K562 (cell line): ENCODE results near the gene TAF12. TPM values are rescaled to one million over a fixed set of nuclear protein-coding genes. Genes with fewer than 3 reads are reported as not detected.

Source experiments
- JUND ChIP-seq, 2 experiments: IDR thresholded peaks; 2 replicates in 1 of 2; 3 replicates in 1 of 2; pipeline ENCODE4 v1.6.1; 2011; ENCODE audit warnings: borderline replicate concordance in 2 of 2, low read depth in 2 of 2, low read length in 2 of 2, improper control_type of control experiment in 1 of 2, missing biosample characterization in 1 of 2, missing genetic modification characterization in 1 of 2, missing genetic modification reagents in 1 of 2
- NBN ChIP-seq: fragments of 450-650 bp; IDR thresholded peaks from 2 replicates; pipeline ENCODE4 v1.6.1; 2016; ENCODE audit warnings: low read depth, mild to moderate bottlenecking
- NRF1 ChIP-seq, 2 experiments: fragments of 450-650 bp; IDR thresholded peaks in 1 of 2; conservative IDR thresholded peaks in 1 of 2; 2 replicates each; pipeline ENCODE4 v1.6.1; 2014; ENCODE audit warnings: mild to moderate bottlenecking in 2 of 2
- RFX5 ChIP-seq: IDR thresholded peaks from 2 replicates; pipeline ENCODE4 v1.6.1; 2011; ENCODE audit warnings: low read depth, mild to moderate bottlenecking, improper control_type of control experiment, low read length
- RFX7 ChIP-seq: fragments of 250-450 bp; sonication (Bioruptor Pico); IDR thresholded peaks from 2 replicates; pipeline ENCODE4 v1.5.1; 2021; ENCODE audit warnings: mild to moderate bottlenecking
- SIX5 ChIP-seq, 2 experiments: IDR thresholded peaks; 2 replicates each; pipeline ENCODE4 v1.6.1; 2011; ENCODE audit warnings: low read length in 2 of 2, borderline replicate concordance in 1 of 2, low read depth in 1 of 2, mild to moderate bottlenecking in 1 of 2, moderate library complexity in 1 of 2; ENCODE audit not compliant: insufficient read depth in 1 of 2
- SMC3 ChIP-seq: conservative IDR thresholded peaks from 2 replicates; pipeline ENCODE4 v1.6.1; 2011; ENCODE audit warnings: low read depth, low read length, improper control_type of control experiment; ENCODE audit not compliant: insufficient read depth
- TEAD4 ChIP-seq, 2 experiments: sonication (generic) in 1 of 2; formaldehyde crosslinking in 1 of 2; IDR thresholded peaks; 2 replicates each; pipeline versions ENCODE4 v1.6.1 to v1.8.0; 2012 to 2022; ENCODE audit warnings: borderline replicate concordance in 1 of 2, inconsistent platforms in 1 of 2, low read length in 1 of 2, mild to moderate bottlenecking in 1 of 2, missing genetic modification reagents in 1 of 2
- ZFP36 ChIP-seq: fragments of 150-350 bp; IDR thresholded peaks from 2 replicates; pipeline ENCODE4 v1.6.1; 2018; ENCODE audit warnings: low read length, low read depth; ENCODE audit not compliant: partially characterized antibody
- ZNF224 ChIP-seq: sonication (generic); formaldehyde crosslinking; IDR thresholded peaks from 2 replicates; pipeline ENCODE4 v1.8.0; 2022; ENCODE audit warnings: mild to moderate bottlenecking, missing genetic modification reagents
- polyA plus RNA-seq, 8 experiments: library from polyadenylated mRNA; depleted of rRNA in 4 of 8; stranded (reverse) in 5 of 8; unstranded in 3 of 8; fragments of >200 nt; fragmentation: Nextera tagmentation in 2 of 8; fragmentation: Illumina TruSeq in 1 of 8; extraction: Ambion mirVana in 2 of 8; extraction: Trizol in 1 of 8; gene quantifications; 2 replicates each; pipeline versions ENCODE4 v1.2.1 to v1.2.3, GENCODE V29; 2011 to 2014; ENCODE audit warnings: inconsistent platforms in 1 of 8, missing spikeins in 1 of 8
- total RNA-seq, 7 experiments: library from RNA; depleted of rRNA in 6 of 7; stranded (reverse); fragments of >200 nt in 6 of 7; fragmentation: Illumina TruSeq in 2 of 7; extraction: Trizol in 2 of 7; gene quantifications; 2 replicates each; pipeline versions ENCODE4 v1.2.1 to v1.2.3, GENCODE V29; 2011 to 2021; ENCODE audit warnings: low replicate concordance in 1 of 7
- TF ChIP-seq, protein P1 (sequence below), 2 experiments: fragments of 450-650 bp; formaldehyde crosslinking in 1 of 2; IDR thresholded peaks; 2 replicates each; pipeline versions ENCODE4 v1.4.0 to v1.6.1; 2014 to 2020; ENCODE audit warnings: mild to moderate bottlenecking in 2 of 2, borderline replicate concordance in 1 of 2, low read depth in 1 of 2
- TF ChIP-seq, protein P2 (sequence below), 3 experiments: IDR thresholded peaks in 2 of 3; conservative IDR thresholded peaks in 1 of 3; 2 replicates each; pipeline ENCODE4 v1.5.1; 2011 to 2012; ENCODE audit warnings: low read length in 3 of 3, mild to moderate bottlenecking in 3 of 3, control low read depth in 2 of 3, improper control_type of control experiment in 1 of 3, inconsistent platforms in 1 of 3, low read depth in 1 of 3, mixed read lengths in 1 of 3, moderate library complexity in 1 of 3; ENCODE audit not compliant: insufficient read depth in 2 of 3
- TF ChIP-seq, protein P3 (sequence below): fragments of 450-650 bp; conservative IDR thresholded peaks from 2 replicates; pipeline ENCODE4 v1.6.1; 2016; ENCODE audit warnings: missing genetic modification characterization, low read depth, mild to moderate bottlenecking, missing compliant biosample characterization, moderate library complexity

Gene TAF12
- total and polyA plus RNA-seq, 9 of the 15 experiments (the other 6 are each of a cell fraction or from before 2014, with no cell fraction given) = 31.6 to 89.0 (median 50.5) TPM

DNA sequence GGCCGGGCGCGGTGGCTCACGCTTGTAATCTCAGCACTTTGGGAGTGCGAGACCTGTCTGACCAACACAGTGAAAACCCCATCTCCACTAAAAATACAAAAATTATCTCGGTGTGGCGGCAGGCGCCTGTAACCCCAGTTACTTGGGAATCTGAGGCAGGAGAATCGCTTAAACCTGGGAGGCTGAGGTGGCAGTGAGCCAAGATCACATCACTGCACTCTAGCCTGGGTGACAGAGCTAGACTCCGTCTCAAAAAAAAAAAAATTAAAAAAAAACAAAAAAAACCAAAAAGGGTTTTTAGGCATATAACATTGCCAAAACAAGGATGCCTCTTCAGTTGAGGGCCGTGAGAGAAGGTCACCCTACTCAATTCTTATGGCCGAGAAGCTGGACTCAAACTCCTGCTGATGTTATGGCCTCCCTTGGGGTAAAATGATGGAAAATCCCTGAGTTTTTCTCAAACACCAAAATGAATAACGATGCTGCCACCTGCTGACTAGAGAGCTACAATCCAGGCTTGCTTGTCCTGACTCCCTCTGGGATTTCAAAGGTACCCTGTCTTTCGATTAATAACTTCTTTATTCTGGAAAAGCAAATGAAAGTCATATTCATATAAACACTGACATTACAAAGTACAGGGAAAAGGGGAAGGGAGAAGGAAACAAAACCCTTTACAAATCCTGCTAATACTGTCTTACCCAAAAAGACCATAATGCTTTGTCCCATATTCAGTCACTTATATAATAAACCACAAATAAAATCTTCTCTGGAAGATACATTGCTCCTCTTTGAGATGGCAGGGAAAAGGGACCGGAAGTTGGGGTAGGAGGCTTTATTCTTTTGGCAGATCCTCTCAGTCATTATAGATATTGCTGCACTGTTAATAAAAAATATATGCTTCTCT is 40.1 kb downstream of the TAF12 start (continued):
- TF ChIP-seq SIX5 (IDR thresholded peaks at IDR 0.05; ENCODE audit: borderline replicate concordance in 1 of 2, insufficient read depth in 1 of 2, low read depth in 1 of 2, low read length in 2 of 2) (no peak), TEAD4 (IDR thresholded peaks at IDR 0.05; ENCODE audit: low read length) (peak; percentile 11; the same call in 1 of the 2 replicates), TEAD4 (CRISPR knock-in tag; IDR thresholded peaks at IDR 0.05; ENCODE audit: borderline replicate concordance) (no peak), RFX7 (CRISPR knock-in tag) (no peak), NBN (peak; percentile 47; the same call in 1 of the 2 replicates), ZFP36 (no peak), ZNF224 (CRISPR knock-in tag) (no peak), RFX5 (no peak), SMC3 (peak; percentile 85), NRF1 (conservative IDR thresholded peaks at IDR 0.05 in 1 of 2, IDR thresholded peaks at IDR 0.05 in 1 of 2) (peak; percentile 8 to 53; a peak in 1 of 4 replicates), JUND (IDR thresholded peaks at IDR 0.05; ENCODE audit: borderline replicate concordance, low read depth, low read length) (peak; percentile 42; the same call in 1 of the 2 replicates), JUND (tag; IDR thresholded peaks at IDR 0.05; ENCODE audit: borderline replicate concordance, low read depth, low read length) (no peak)
- TF ChIP-seq, protein P1, sequence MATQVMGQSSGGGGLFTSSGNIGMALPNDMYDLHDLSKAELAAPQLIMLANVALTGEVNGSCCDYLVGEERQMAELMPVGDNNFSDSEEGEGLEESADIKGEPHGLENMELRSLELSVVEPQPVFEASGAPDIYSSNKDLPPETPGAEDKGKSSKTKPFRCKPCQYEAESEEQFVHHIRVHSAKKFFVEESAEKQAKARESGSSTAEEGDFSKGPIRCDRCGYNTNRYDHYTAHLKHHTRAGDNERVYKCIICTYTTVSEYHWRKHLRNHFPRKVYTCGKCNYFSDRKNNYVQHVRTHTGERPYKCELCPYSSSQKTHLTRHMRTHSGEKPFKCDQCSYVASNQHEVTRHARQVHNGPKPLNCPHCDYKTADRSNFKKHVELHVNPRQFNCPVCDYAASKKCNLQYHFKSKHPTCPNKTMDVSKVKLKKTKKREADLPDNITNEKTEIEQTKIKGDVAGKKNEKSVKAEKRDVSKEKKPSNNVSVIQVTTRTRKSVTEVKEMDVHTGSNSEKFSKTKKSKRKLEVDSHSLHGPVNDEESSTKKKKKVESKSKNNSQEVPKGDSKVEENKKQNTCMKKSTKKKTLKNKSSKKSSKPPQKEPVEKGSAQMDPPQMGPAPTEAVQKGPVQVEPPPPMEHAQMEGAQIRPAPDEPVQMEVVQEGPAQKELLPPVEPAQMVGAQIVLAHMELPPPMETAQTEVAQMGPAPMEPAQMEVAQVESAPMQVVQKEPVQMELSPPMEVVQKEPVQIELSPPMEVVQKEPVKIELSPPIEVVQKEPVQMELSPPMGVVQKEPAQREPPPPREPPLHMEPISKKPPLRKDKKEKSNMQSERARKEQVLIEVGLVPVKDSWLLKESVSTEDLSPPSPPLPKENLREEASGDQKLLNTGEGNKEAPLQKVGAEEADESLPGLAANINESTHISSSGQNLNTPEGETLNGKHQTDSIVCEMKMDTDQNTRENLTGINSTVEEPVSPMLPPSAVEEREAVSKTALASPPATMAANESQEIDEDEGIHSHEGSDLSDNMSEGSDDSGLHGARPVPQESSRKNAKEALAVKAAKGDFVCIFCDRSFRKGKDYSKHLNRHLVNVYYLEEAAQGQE (IDR thresholded peaks at IDR 0.05; ENCODE audit: borderline replicate concordance) = peak; percentile 93
- TF ChIP-seq, protein P1 (CRISPR knock-in tag; IDR thresholded peaks at IDR 0.05; ENCODE audit: low read depth) = no peak
- TF ChIP-seq, protein P2, sequence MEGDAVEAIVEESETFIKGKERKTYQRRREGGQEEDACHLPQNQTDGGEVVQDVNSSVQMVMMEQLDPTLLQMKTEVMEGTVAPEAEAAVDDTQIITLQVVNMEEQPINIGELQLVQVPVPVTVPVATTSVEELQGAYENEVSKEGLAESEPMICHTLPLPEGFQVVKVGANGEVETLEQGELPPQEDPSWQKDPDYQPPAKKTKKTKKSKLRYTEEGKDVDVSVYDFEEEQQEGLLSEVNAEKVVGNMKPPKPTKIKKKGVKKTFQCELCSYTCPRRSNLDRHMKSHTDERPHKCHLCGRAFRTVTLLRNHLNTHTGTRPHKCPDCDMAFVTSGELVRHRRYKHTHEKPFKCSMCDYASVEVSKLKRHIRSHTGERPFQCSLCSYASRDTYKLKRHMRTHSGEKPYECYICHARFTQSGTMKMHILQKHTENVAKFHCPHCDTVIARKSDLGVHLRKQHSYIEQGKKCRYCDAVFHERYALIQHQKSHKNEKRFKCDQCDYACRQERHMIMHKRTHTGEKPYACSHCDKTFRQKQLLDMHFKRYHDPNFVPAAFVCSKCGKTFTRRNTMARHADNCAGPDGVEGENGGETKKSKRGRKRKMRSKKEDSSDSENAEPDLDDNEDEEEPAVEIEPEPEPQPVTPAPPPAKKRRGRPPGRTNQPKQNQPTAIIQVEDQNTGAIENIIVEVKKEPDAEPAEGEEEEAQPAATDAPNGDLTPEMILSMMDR (IDR thresholded peaks at IDR 0.05 in 2 of 3, conservative IDR thresholded peaks at IDR 0.05 in 1 of 3; ENCODE audit: insufficient read depth in 2 of 3, low read depth in 1 of 3, low read length in 3 of 3) = peak; percentile 82 to 94 (median 86)
- TF ChIP-seq, protein P3, sequence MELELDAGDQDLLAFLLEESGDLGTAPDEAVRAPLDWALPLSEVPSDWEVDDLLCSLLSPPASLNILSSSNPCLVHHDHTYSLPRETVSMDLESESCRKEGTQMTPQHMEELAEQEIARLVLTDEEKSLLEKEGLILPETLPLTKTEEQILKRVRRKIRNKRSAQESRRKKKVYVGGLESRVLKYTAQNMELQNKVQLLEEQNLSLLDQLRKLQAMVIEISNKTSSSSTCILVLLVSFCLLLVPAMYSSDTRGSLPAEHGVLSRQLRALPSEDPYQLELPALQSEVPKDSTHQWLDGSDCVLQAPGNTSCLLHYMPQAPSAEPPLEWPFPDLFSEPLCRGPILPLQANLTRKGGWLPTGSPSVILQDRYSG (tag) = no peak
